Right lobe of liver (tissue), 4 donors: ENCODE results near the gene ST7.

Experiments
- CTCF ChIP-seq, 4 donors: fragments of 200-600 bp in 3 of 4; fragments of 450-650 bp in 1 of 4; IDR thresholded peaks; one replicate each; pipeline versions ENCODE4 v1.5.1 to v1.8.0; 2016 to 2022; ENCODE audit warnings: antibody characterized with exemption in 4 of 4, mild to moderate bottlenecking in 2 of 4
- POLR2A ChIP-seq: fragments of 450-650 bp; IDR thresholded peaks from one replicate; pipeline ENCODE4 v1.6.1; 2017; ENCODE audit warnings: antibody characterized with exemption, mild to moderate bottlenecking
- donor health status: DM: no; HTN: no; CAD: no.
- donor health status: DM: no; HTN: no; CAD: no.
- donor health status: DM: no; HTN: yes; CAD: no.

GRCh38 chr7:116934580-116934979 lies 18.7 kb upstream of the ST7 start:
- TF ChIP-seq POLR2A = no peak
- no peak for TF ChIP-seq CTCF (IDR thresholded peaks at IDR 0.05)
